Fibroblast of lung (primary cell): ENCODE data around the gene AFMID. TPM values are rescaled to one million over a fixed set of nuclear protein-coding genes. Genes with fewer than 3 reads are reported as not detected.

Source experiments
- DNase-seq, 2 donors: peaks; one replicate each; pipeline versions ENCODE4 v3.0.0 to v3.0.0-alpha.2; 2010; ENCODE audit warnings: low read depth in 2 of 2
- H2AFZ ChIP-seq: 2 replicates; pipeline ENCODE4 v1.5.1; 2012; ENCODE audit warnings: low read length, control low read depth, inconsistent platforms
- H3K27ac ChIP-seq: 2 replicates; pipeline ENCODE4 v1.5.1; 2011; ENCODE audit warnings: low read length, control low read depth; ENCODE audit not compliant: insufficient read depth
- H3K27me3 ChIP-seq: 2 replicates; pipeline ENCODE4 v1.5.1; 2011; ENCODE audit warnings: mild to moderate bottlenecking, low read length; ENCODE audit not compliant: control insufficient read depth, insufficient read depth
- H3K36me3 ChIP-seq: 2 replicates; pipeline ENCODE4 v1.5.1; 2011; ENCODE audit warnings: low read length; ENCODE audit not compliant: control insufficient read depth, insufficient read depth
- H3K4me1 ChIP-seq: 2 replicates; pipeline ENCODE4 v1.5.1; 2011; ENCODE audit warnings: low read length; ENCODE audit not compliant: control insufficient read depth, insufficient read depth; ENCODE audit errors: extremely low read depth
- H3K4me2 ChIP-seq: 2 replicates; pipeline ENCODE4 v1.5.1; 2011; ENCODE audit warnings: low read length, control low read depth; ENCODE audit not compliant: insufficient read depth; ENCODE audit errors: extremely low read depth
- H3K4me3 ChIP-seq, 4 experiments: fragments of 200-600 bp in 1 of 4; sonication (generic) in 1 of 4; replicated peaks in 1 of 4; 2 replicates each; pipeline ENCODE4 v1.5.1; 2011 to 2016; ENCODE audit warnings: low read length in 4 of 4, low read depth in 3 of 4, mild to moderate bottlenecking in 3 of 4, control low read depth in 2 of 4, inconsistent platforms in 1 of 4, mixed read lengths in 1 of 4; ENCODE audit not compliant: insufficient read depth in 1 of 4; ENCODE audit errors: control extremely low read depth in 1 of 4
- H3K79me2 ChIP-seq: 2 replicates; pipeline ENCODE4 v1.5.1; 2012; ENCODE audit warnings: mild to moderate bottlenecking, low read length, inconsistent platforms; ENCODE audit not compliant: control insufficient read depth, insufficient read depth
- H3K9ac ChIP-seq: 2 replicates; pipeline ENCODE4 v1.5.1; 2011; ENCODE audit warnings: mild to moderate bottlenecking, low read length, control low read depth; ENCODE audit not compliant: insufficient read depth
- H3K9me3 ChIP-seq: 2 replicates; pipeline ENCODE4 v1.5.1; 2012; ENCODE audit warnings: low read depth, low read length; ENCODE audit not compliant: control insufficient read depth, insufficient read depth
- H4K20me1 ChIP-seq: 2 replicates; pipeline ENCODE4 v1.5.1; 2011; ENCODE audit warnings: low read length; ENCODE audit not compliant: control insufficient read depth, insufficient read depth; ENCODE audit errors: extremely low read depth
- CTCF ChIP-seq, 2 donors: IDR thresholded peaks in 1 of 2; conservative IDR thresholded peaks in 1 of 2; 1 replicate in 1 of 2; 2 replicates in 1 of 2; pipeline ENCODE4 v1.5.1; 2011 to 2012; ENCODE audit warnings: low read length in 2 of 2, control low read depth in 1 of 2, inconsistent platforms in 1 of 2, low read depth in 1 of 2, mild to moderate bottlenecking in 1 of 2
- EZH2 ChIP-seq: IDR thresholded peaks from 2 replicates; pipeline ENCODE4 v1.5.1; 2012; ENCODE audit warnings: low read length, control low read depth, mild to moderate bottlenecking; ENCODE audit errors: missing control alignments
- polyA plus RNA-seq, 2 donors: library from polyadenylated mRNA; depleted of rRNA in 1 of 2; stranded (reverse) in 1 of 2; unstranded in 1 of 2; fragments of >200 nt; gene quantifications; 2 replicates each; pipeline ENCODE4 v1.2.1, GENCODE V29; 2011 to 2012; ENCODE audit warnings: missing spikeins in 1 of 2
- total RNA-seq: library from RNA; depleted of rRNA; stranded (reverse); fragments of >200 nt; gene quantifications from 2 replicates; pipeline ENCODE4 v1.2.1, GENCODE V29; 2014

Gene AFMID
- total and polyA plus RNA-seq, 2 donors (not counting 1 experiment from before 2014, with no cell fraction given), result 28.1 to 29.2 TPM

GRCh38 chr17:78223765-78224164 lies 36.6 kb downstream of the AFMID start:
- H2AFZ ChIP-seq, result no peak overlapping the region
- peaks cover 5% of the 10 kb centered on the region for H3K79me2 ChIP-seq
- H3K4me2 ChIP-seq, result no peak overlapping the region
- no peak overlapping the region for H3K27ac ChIP-seq
- H3K9me3 ChIP-seq, result no peaks in the 10 kb centered on the region
- no peak overlapping the region for H3K4me3 ChIP-seq
- H3K27me3 ChIP-seq, result no peaks in the 10 kb centered on the region
- H4K20me1 ChIP-seq, result no peaks in the 10 kb centered on the region
- no peak for TF ChIP-seq CTCF (conservative IDR thresholded peaks at IDR 0.05 in 1 of 2, IDR thresholded peaks at IDR 0.05 in 1 of 2; ENCODE audit: low read depth in 1 of 2, low read length in 2 of 2)
- no peak for TF ChIP-seq EZH2
- peaks cover 9% of the 10 kb centered on the region for H3K36me3 ChIP-seq
- no peak overlapping the region for H3K9ac ChIP-seq
- no peak for DNase-seq
- H3K4me1 ChIP-seq, result no peaks in the 10 kb centered on the region

GRCh38 chr17:78224231-78225087 lies 37.3 kb downstream of the AFMID start:
- no peaks in the 10 kb centered on the region for H3K9me3 ChIP-seq
- no peak overlapping the region for H3K4me2 ChIP-seq
- no peaks in the 10 kb centered on the region for H3K27me3 ChIP-seq
- no peak overlapping the region for H3K9ac ChIP-seq
- peaks cover 2% of the 10 kb centered on the region for H3K79me2 ChIP-seq
- no peaks in the 10 kb centered on the region for H3K4me1 ChIP-seq
- no peak for DNase-seq
- no peaks in the 10 kb centered on the region for H4K20me1 ChIP-seq
- H3K36me3 ChIP-seq, result peaks cover 8% of the 10 kb centered on the region
- TF ChIP-seq CTCF (conservative IDR thresholded peaks at IDR 0.05 in 1 of 2, IDR thresholded peaks at IDR 0.05 in 1 of 2; ENCODE audit: low read depth in 1 of 2, low read length in 2 of 2), result no peak
- no peak for TF ChIP-seq EZH2
- no peak overlapping the region for H3K27ac ChIP-seq
- H3K4me3 ChIP-seq, result no peak overlapping the region
- H2AFZ ChIP-seq, result no peak overlapping the region

- Histone ChIP-seq H3K27ac (no peak overlapping the region), H3K27me3 (peaks cover 3% of the 10 kb centered on the region), H3K9ac (no peak overlapping the region), H2AFZ (no peak overlapping the region), H3K4me1 (no peaks in the 10 kb centered on the region), H3K79me2 (no peaks in the 10 kb centered on the region), H4K20me1 (no peaks in the 10 kb centered on the region), H3K9me3 (no peaks in the 10 kb centered on the region), H3K4me2 (no peak overlapping the region), H3K36me3 (peaks cover 5% of the 10 kb centered on the region), H3K4me3 (no peak overlapping the region)
- DNase-seq, result no peak
- TF ChIP-seq EZH2 (no peak), CTCF (conservative IDR thresholded peaks at IDR 0.05 in 1 of 2, IDR thresholded peaks at IDR 0.05 in 1 of 2; ENCODE audit: low read depth in 1 of 2, low read length in 2 of 2) (no peak)
Observed at GRCh38 chr17:78225088-78225865, 38.1 kb downstream of the AFMID start.
